ENCODE data around the gene MYO7B.

MYO7B gene

DNA sequence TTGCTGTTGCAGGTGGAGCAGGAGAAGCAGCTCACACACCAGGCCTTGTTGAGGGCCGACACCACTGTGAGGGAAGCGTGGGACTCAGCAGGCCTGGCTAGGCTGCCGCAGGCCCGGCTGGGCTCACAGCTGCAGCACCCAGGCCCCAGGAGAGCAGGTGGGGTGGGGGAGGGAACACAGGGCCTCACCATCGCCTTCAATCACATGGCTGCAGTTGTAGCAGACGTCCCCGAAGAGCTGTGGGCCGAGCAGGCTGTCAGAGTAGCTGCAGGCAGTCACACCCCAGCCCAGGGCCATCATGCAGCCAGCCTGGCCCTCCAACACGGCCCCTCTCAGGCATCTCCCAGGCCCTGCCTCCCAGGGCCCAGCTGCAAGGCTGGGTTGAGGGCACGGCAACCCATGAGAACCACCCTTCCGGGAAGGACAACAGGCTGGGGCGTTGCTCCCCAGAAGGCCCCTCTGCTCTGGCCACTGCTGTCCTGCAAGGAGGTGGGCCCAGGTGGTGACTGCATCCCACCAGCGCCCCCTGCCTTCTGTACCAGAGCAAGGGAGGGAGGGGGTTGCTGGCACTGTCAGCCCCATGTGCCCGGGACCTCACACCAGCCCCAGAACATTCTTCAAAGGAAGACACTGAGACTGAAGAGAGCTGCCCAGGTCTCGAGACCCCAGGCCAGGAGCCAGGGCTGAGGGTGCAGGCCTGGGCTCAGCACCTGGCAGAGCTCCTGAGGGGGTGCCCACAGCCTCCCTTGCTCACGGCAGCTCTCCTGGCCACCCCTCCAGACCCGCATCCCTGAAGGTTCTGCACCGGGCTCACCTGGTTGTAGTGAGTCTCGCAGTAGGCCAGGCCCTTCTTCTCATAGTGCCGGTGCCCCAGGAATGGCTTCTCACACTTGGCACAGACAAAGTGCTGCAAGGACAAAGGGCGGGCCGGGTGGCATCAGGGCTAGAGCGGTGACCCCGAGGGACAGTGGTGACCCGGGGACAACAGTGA, 104.9 kb downstream of the MYO7B start:
- Histone ChIP-seq H3K9me3 (ENCODE audit: insufficient read depth, low read length, severe bottlenecking) (no peaks in the 10 kb centered on the region), H4K20me1 (ENCODE audit: insufficient read depth, low read length) (no peaks in the 10 kb centered on the region), H3K36me3 (ENCODE audit: insufficient read depth, low read length) (peaks cover 55% of the 10 kb centered on the region), H3K4me3 (ENCODE audit: low read depth in 1 of 2, low read length in 2 of 2) (peak overlapping the region; percentile 3 to 61; a peak in 3 of 4 replicates), H2AFZ (ENCODE audit: low read depth, low read length) (0 out of 2 replicates have a peak overlapping the region, but pooled peaks have one; percentile 11), H3K9ac (ENCODE audit: low read depth, low read length) (peak overlapping the region; percentile 86), H3K79me2 (ENCODE audit: insufficient read depth, low read length) (peaks cover 60% of the 10 kb centered on the region), H3K27ac (ENCODE audit: low read length) (peak overlapping the region; percentile 97), H3K4me1 (ENCODE audit: insufficient read depth, low read length) (peaks cover 89% of the 10 kb centered on the region), H3K4me2 (ENCODE audit: insufficient read depth, low read length) (peak overlapping the region; percentile 85), H3K27me3 (ENCODE audit: insufficient read depth, low read length, poor library complexity) (no peaks in the 10 kb centered on the region)
- peak; percentile 63 for ATAC-seq (ENCODE audit: insufficient read depth, low read depth)
- TF ChIP-seq EZH2 (IDR thresholded peaks at IDR 0.05; ENCODE audit: borderline replicate concordance, low read depth, low read length, severe bottlenecking), result no peak
- TF ChIP-seq, protein P1, sequence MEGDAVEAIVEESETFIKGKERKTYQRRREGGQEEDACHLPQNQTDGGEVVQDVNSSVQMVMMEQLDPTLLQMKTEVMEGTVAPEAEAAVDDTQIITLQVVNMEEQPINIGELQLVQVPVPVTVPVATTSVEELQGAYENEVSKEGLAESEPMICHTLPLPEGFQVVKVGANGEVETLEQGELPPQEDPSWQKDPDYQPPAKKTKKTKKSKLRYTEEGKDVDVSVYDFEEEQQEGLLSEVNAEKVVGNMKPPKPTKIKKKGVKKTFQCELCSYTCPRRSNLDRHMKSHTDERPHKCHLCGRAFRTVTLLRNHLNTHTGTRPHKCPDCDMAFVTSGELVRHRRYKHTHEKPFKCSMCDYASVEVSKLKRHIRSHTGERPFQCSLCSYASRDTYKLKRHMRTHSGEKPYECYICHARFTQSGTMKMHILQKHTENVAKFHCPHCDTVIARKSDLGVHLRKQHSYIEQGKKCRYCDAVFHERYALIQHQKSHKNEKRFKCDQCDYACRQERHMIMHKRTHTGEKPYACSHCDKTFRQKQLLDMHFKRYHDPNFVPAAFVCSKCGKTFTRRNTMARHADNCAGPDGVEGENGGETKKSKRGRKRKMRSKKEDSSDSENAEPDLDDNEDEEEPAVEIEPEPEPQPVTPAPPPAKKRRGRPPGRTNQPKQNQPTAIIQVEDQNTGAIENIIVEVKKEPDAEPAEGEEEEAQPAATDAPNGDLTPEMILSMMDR (IDR thresholded peaks at IDR 0.05; ENCODE audit: borderline replicate concordance, extremely low read depth, low read length, poor library complexity, severe bottlenecking), result peak; percentile 87
- DNase-seq, result peak; percentile 94

DNA sequence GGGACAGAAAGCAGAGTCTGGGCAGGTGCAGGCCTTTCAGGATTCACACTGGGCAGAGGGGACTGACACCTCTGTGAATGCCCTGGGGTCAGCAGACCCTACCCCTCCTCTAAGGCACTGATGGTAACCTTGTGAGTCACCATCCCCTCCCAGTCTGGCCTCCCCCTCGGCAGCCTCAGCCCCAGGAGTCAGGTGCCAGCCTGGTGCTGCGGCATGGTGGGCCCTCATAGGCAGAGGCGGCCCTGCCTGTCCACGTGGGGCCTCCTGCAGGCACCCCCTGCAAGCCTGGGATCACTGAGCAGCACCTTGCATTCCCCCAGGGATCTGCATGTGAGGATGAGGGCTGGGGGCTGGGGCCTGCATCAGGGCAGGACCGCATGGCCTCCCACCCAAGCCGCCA, 105.7 kb downstream of the MYO7B start:
- H4K20me1 ChIP-seq (ENCODE audit: insufficient read depth, low read length), result no peaks in the 10 kb centered on the region
- TF ChIP-seq, protein P1 (IDR thresholded peaks at IDR 0.05; ENCODE audit: borderline replicate concordance, extremely low read depth, low read length, poor library complexity, severe bottlenecking), result no peak
- no peak for TF ChIP-seq EZH2 (IDR thresholded peaks at IDR 0.05; ENCODE audit: borderline replicate concordance, low read depth, low read length, severe bottlenecking)
- peak overlapping the region; percentile 15 to 61; a peak in 3 of 4 replicates for H3K4me3 ChIP-seq (ENCODE audit: low read depth in 1 of 2, low read length in 2 of 2)
- H3K27ac ChIP-seq (ENCODE audit: low read length), result peak overlapping the region; percentile 97
- H3K4me1 ChIP-seq (ENCODE audit: insufficient read depth, low read length), result peaks cover 85% of the 10 kb centered on the region
- peaks cover 55% of the 10 kb centered on the region for H3K79me2 ChIP-seq (ENCODE audit: insufficient read depth, low read length)
- H3K9ac ChIP-seq (ENCODE audit: low read depth, low read length), result peak overlapping the region; percentile 86
- H3K27me3 ChIP-seq (ENCODE audit: insufficient read depth, low read length, poor library complexity), result no peaks in the 10 kb centered on the region
- peak overlapping the region; percentile 85 for H3K4me2 ChIP-seq (ENCODE audit: insufficient read depth, low read length)
- 0 out of 3 replicates have a peak, but pooled peaks have one; percentile 3 for ATAC-seq (ENCODE audit: insufficient read depth, low read depth)
- 0 out of 2 replicates have a peak overlapping the region, but pooled peaks have one; percentile 54 for H2AFZ ChIP-seq (ENCODE audit: low read depth, low read length)
- peaks cover 47% of the 10 kb centered on the region for H3K36me3 ChIP-seq (ENCODE audit: insufficient read depth, low read length)
- H3K9me3 ChIP-seq (ENCODE audit: insufficient read depth, low read length, severe bottlenecking), result no peaks in the 10 kb centered on the region
- peak; percentile 65 for DNase-seq

- Histone ChIP-seq H3K36me3 (ENCODE audit: insufficient read depth, low read length) (peaks cover 39% of the 10 kb centered on the region), H4K20me1 (ENCODE audit: insufficient read depth, low read length) (no peaks in the 10 kb centered on the region), H3K9me3 (ENCODE audit: insufficient read depth, low read length, severe bottlenecking) (no peaks in the 10 kb centered on the region), H3K4me2 (ENCODE audit: insufficient read depth, low read length) (peak overlapping the region; percentile 85), H2AFZ (ENCODE audit: low read depth, low read length) (peak overlapping the region; percentile 54), H3K79me2 (ENCODE audit: insufficient read depth, low read length) (peaks cover 49% of the 10 kb centered on the region), H3K4me3 (ENCODE audit: low read depth in 1 of 2, low read length in 2 of 2) (peak overlapping the region; percentile 15 to 61; a peak in 3 of 4 replicates), H3K4me1 (ENCODE audit: insufficient read depth, low read length) (peaks cover 85% of the 10 kb centered on the region), H3K9ac (ENCODE audit: low read depth, low read length) (peak overlapping the region; percentile 86), H3K27me3 (ENCODE audit: insufficient read depth, low read length, poor library complexity) (no peaks in the 10 kb centered on the region), H3K27ac (ENCODE audit: low read length) (peak overlapping the region; percentile 97)
- peak; percentile 65 for ATAC-seq (ENCODE audit: insufficient read depth, low read depth)
- peak; percentile 92 for DNase-seq
- no peak for TF ChIP-seq EZH2 (IDR thresholded peaks at IDR 0.05; ENCODE audit: borderline replicate concordance, low read depth, low read length, severe bottlenecking)
- TF ChIP-seq, protein P1 (IDR thresholded peaks at IDR 0.05; ENCODE audit: borderline replicate concordance, extremely low read depth, low read length, poor library complexity, severe bottlenecking), result peak; percentile 36
Observed at GRCh38 chr2:127641846-127642507, 106.5 kb downstream of the MYO7B start.
